Measurements from ENCODE around the gene NTF4.

GRCh38 chr19:49104229-49104864 is 39.7 kb upstream of the NTF4 start:
- TF ChIP-seq POLR2A (IDR thresholded peaks at IDR 0.05; ENCODE audit: low read length), result no peak
- no peak for TF ChIP-seq GATA1 (IDR thresholded peaks at IDR 0.05; ENCODE audit: low read depth, low read length)
